H9 (cell line): ENCODE measurements around the gene EIF4H. TPM values are rescaled to one million over a fixed set of nuclear protein-coding genes. Genes with fewer than 3 reads are reported as not detected.

Source experiments
- DNase-seq: peaks from one replicate; pipeline ENCODE4 v3.0.0-alpha.2; 2017
- H2AFZ ChIP-seq: one replicate; pipeline ENCODE4 v1.6.1; 2013; ENCODE audit warnings: mild to moderate bottlenecking, low read length, control low read depth, moderate library complexity
- H2AK5ac ChIP-seq: 2 replicates; pipeline ENCODE4 v1.6.1; 2013; ENCODE audit warnings: low read length, control low read depth, mixed read lengths; ENCODE audit not compliant: insufficient read length
- H2BK120ac ChIP-seq: one replicate; pipeline ENCODE4 v1.6.1; 2013; ENCODE audit warnings: low read depth, mild to moderate bottlenecking, low read length, control low read depth, inconsistent platforms; ENCODE audit not compliant: poor library complexity, severe bottlenecking
- H2BK12ac ChIP-seq: 2 replicates; pipeline ENCODE4 v1.6.1; 2013; ENCODE audit warnings: low read length, control low read depth, mixed read lengths, low read depth; ENCODE audit not compliant: insufficient read length
- H2BK15ac ChIP-seq: 2 replicates; pipeline ENCODE4 v1.6.1; 2013; ENCODE audit warnings: low read depth, low read length, control low read depth
- H2BK20ac ChIP-seq: one replicate; pipeline ENCODE4 v1.6.1; 2013; ENCODE audit warnings: low read depth, mild to moderate bottlenecking, low read length, control low read depth, inconsistent platforms; ENCODE audit not compliant: poor library complexity, severe bottlenecking
- H2BK5ac ChIP-seq: 2 replicates; pipeline ENCODE4 v1.6.1; 2013; ENCODE audit warnings: low read length, control low read depth, mixed read lengths; ENCODE audit not compliant: insufficient read length
- H3K14ac ChIP-seq: 2 replicates; pipeline ENCODE4 v1.6.1; 2013; ENCODE audit warnings: low read length, control low read depth; ENCODE audit not compliant: insufficient read depth
- H3K18ac ChIP-seq: 2 replicates; pipeline ENCODE4 v1.6.1; 2013; ENCODE audit warnings: low read depth, mild to moderate bottlenecking, mixed read lengths, low read length, control low read depth; ENCODE audit not compliant: insufficient read length
- H3K23ac ChIP-seq: 2 replicates; pipeline ENCODE4 v1.6.1; 2013; ENCODE audit warnings: low read length, control low read depth, mixed read lengths, low read depth; ENCODE audit not compliant: insufficient read length
- H3K23me2 ChIP-seq: 2 replicates; pipeline ENCODE4 v1.6.1; 2013; ENCODE audit warnings: low read depth, mild to moderate bottlenecking, mixed read lengths, low read length, control low read depth; ENCODE audit not compliant: insufficient read length, poor library complexity, severe bottlenecking
- H3K27ac ChIP-seq: 2 replicates; pipeline ENCODE4 v1.5.1; 2013; ENCODE audit warnings: low read length, control low read depth, mixed read lengths, low read depth; ENCODE audit not compliant: insufficient read length
- H3K27me3 ChIP-seq: 2 replicates; pipeline ENCODE4 v1.6.1; 2013; ENCODE audit warnings: low read length, control low read depth, inconsistent platforms; ENCODE audit not compliant: insufficient read depth
- H3K4ac ChIP-seq: 2 replicates; pipeline ENCODE4 v1.6.1; 2013; ENCODE audit warnings: low read depth, mild to moderate bottlenecking, control low read depth, inconsistent platforms, low read length, moderate library complexity
- H3K4me1 ChIP-seq: 2 replicates; pipeline ENCODE4 v1.6.1; 2013; ENCODE audit warnings: low read length, control low read depth, inconsistent platforms; ENCODE audit not compliant: insufficient read depth
- H3K4me2 ChIP-seq: 2 replicates; pipeline ENCODE4 v1.6.1; 2013; ENCODE audit warnings: low read length, control low read depth, mixed read lengths; ENCODE audit not compliant: insufficient read length, insufficient read depth
- H3K56ac ChIP-seq: 2 replicates; pipeline ENCODE4 v1.6.1; 2013; ENCODE audit warnings: low read depth, mild to moderate bottlenecking, mixed read lengths, low read length, control low read depth; ENCODE audit not compliant: insufficient read length
- H3K79me1 ChIP-seq: 2 replicates; pipeline ENCODE4 v1.6.1; 2013; ENCODE audit warnings: low read depth, mild to moderate bottlenecking, moderate library complexity, low read length, control low read depth, inconsistent platforms; ENCODE audit not compliant: insufficient read depth, poor library complexity, severe bottlenecking
- H3K79me2 ChIP-seq: 2 replicates; pipeline ENCODE4 v1.6.1; 2013; ENCODE audit warnings: low read length, control low read depth, inconsistent platforms; ENCODE audit not compliant: insufficient read depth
- H3K9ac ChIP-seq: 2 replicates; pipeline ENCODE4 v1.6.1; 2013; ENCODE audit warnings: low read length, control low read depth, mixed read lengths; ENCODE audit not compliant: insufficient read length; ENCODE audit errors: extremely low read depth
- H3K9me3 ChIP-seq: one replicate; pipeline ENCODE4 v1.6.1; 2013; ENCODE audit warnings: low read depth, low read length, inconsistent platforms; ENCODE audit not compliant: control insufficient read depth
- H3T11ph ChIP-seq: one replicate; pipeline ENCODE4 v1.6.1; 2013; ENCODE audit warnings: mild to moderate bottlenecking, low read length, control low read depth, inconsistent platforms
- H4K20me1 ChIP-seq: one replicate; pipeline ENCODE4 v1.6.1; 2013; ENCODE audit not compliant: control insufficient read depth, insufficient read length, insufficient read depth
- H4K5ac ChIP-seq: 2 replicates; pipeline ENCODE4 v1.6.1; 2013; ENCODE audit warnings: low read depth, mild to moderate bottlenecking, mixed read lengths, low read length, control low read depth; ENCODE audit not compliant: insufficient read length
- H4K8ac ChIP-seq: replicated peaks from 2 replicates; pipeline ENCODE4 v1.6.1; 2013; ENCODE audit warnings: low read length, control low read depth, mixed read lengths, low read depth; ENCODE audit not compliant: insufficient read length
- H4K91ac ChIP-seq: 2 replicates; pipeline ENCODE4 v1.6.1; 2013; ENCODE audit warnings: low read depth, mild to moderate bottlenecking, moderate library complexity, mixed read lengths, low read length, control low read depth; ENCODE audit not compliant: insufficient read length
- H3K27ac Mint-ChIP-seq, 3 experiments: 2 replicates in 2 of 3; 3 replicates in 1 of 3; pipeline ENCODE4 v1.8.0; 2020 to 2021; ENCODE audit warnings: mixed read lengths in 3 of 3, mild to moderate bottlenecking in 1 of 3, moderate library complexity in 1 of 3
- H3K27me3 Mint-ChIP-seq: 2 replicates; pipeline ENCODE4 v1.8.0; 2021; ENCODE audit warnings: low read depth, mild to moderate bottlenecking, moderate library complexity, mixed read lengths
- H3K36me3 Mint-ChIP-seq, 3 experiments: 2 replicates in 2 of 3; 3 replicates in 1 of 3; pipeline ENCODE4 v1.8.0; 2020 to 2021; ENCODE audit warnings: low read depth in 3 of 3, mixed read lengths in 3 of 3; ENCODE audit not compliant: insufficient read depth in 1 of 3
- H3K4me1 Mint-ChIP-seq, 2 experiments: 2 replicates each; pipeline ENCODE4 v1.8.0; 2020; ENCODE audit warnings: mixed read lengths in 2 of 2
- H3K4me3 Mint-ChIP-seq, 2 experiments: 2 replicates in 1 of 2; 3 replicates in 1 of 2; pipeline ENCODE4 v1.8.0; 2020 to 2021; ENCODE audit warnings: mild to moderate bottlenecking in 2 of 2, mixed read lengths in 2 of 2, moderate library complexity in 1 of 2
- H3K9me3 Mint-ChIP-seq, 2 experiments: 2 replicates in 1 of 2; 3 replicates in 1 of 2; pipeline ENCODE4 v1.8.0; 2020; ENCODE audit warnings: mild to moderate bottlenecking in 2 of 2, mixed read lengths in 2 of 2, moderate library complexity in 1 of 2
- CTCF ChIP-seq: fragments of 200-600 bp; sonication (generic); conservative IDR thresholded peaks from 3 replicates; pipeline ENCODE4 v1.8.0; 2021; ENCODE audit warnings: antibody characterized with exemption, mild to moderate bottlenecking
- WGBS: extraction: QIAGEN DNeasy Blood & Tissue Kit; methylation state at CpG from one replicate; pipeline ENCODE4 v1.1.7; 2013; ENCODE audit warnings: missing lambda C conversion rate, low lambda C conversion rate, mixed read lengths; ENCODE audit not compliant: insufficient read length; ENCODE audit errors: extremely low coverage; 5-methylcytosine and 5-hydroxymethylcytosine counted together
- total RNA-seq: library from RNA; stranded (reverse); gene quantifications from 2 replicates; pipeline ENCODE4 v1.2.1, GENCODE V29; 2021

The EIF4H gene
- total RNA-seq, 1 experiment from 2014 or later, result 363 TPM

GRCh38 chr7:74233655-74234285 is 59.6 kb downstream of the EIF4H start:
- no peak overlapping the region for H2BK15ac ChIP-seq
- no peak overlapping the region for H2AK5ac ChIP-seq
- no peak overlapping the region for H2AFZ ChIP-seq
- H3K56ac ChIP-seq, result no peak overlapping the region
- H4K20me1 ChIP-seq, result no peaks in the 10 kb centered on the region
- Mint-ChIP-seq H3K4me3 (no peak overlapping the region), H3K9me3 (no peaks in the 10 kb centered on the region), H3K4me1 (no peaks in the 10 kb centered on the region), H3K27ac (no peak overlapping the region), H3K27me3 (no peaks in the 10 kb centered on the region; the same call in 1 of the 2 replicates), H3K36me3 (peaks cover 45 to 95% (median 87%) of the 10 kb centered on the region in 3 experiments)
- no peaks in the 10 kb centered on the region for H3K79me1 ChIP-seq
- H4K5ac ChIP-seq, result no peak overlapping the region
- DNase-seq, result no peak
- no peak overlapping the region for H3K4ac ChIP-seq
- 0 out of 2 replicates have a peak, but pooled peaks cover 2% of the 10 kb centered on the region for H3K79me2 ChIP-seq
- H2BK20ac ChIP-seq, result no peak overlapping the region
- WGBS, result no CpG with 5 or more reads among the region's 13 CpGs
- no peak overlapping the region for H4K8ac ChIP-seq
- no peak overlapping the region for H2BK12ac ChIP-seq
- H3K23ac ChIP-seq, result no peak overlapping the region
- no peak overlapping the region for H3K4me2 ChIP-seq
- no peak overlapping the region for H4K91ac ChIP-seq
- H3K18ac ChIP-seq, result no peak overlapping the region
- H3K9ac ChIP-seq, result no peak overlapping the region
- TF ChIP-seq CTCF, result no peak
- no peak overlapping the region for H3K27ac ChIP-seq
- H3K14ac ChIP-seq, result no peak overlapping the region
- no peaks in the 10 kb centered on the region for H3K23me2 ChIP-seq
- no peak overlapping the region for H2BK120ac ChIP-seq
- no peak overlapping the region for H2BK5ac ChIP-seq
- no peaks in the 10 kb centered on the region for H3K4me1 ChIP-seq
- H3K9me3 ChIP-seq, result no peaks in the 10 kb centered on the region
- no peak overlapping the region for H3T11ph ChIP-seq
- no peaks in the 10 kb centered on the region for H3K27me3 ChIP-seq
